PC-9 (cell line): ENCODE data around the gene DR1.

Experiments used
- CTCF ChIP-seq: fragments of 200-600 bp; sonication (generic); conservative IDR thresholded peaks from 2 replicates; pipeline ENCODE4 v1.6.1; 2017; ENCODE audit warnings: mixed run types, antibody characterized with exemption, mild to moderate bottlenecking, moderate library complexity
- EZH2 ChIP-seq: fragments of 200-600 bp; sonication (generic); IDR thresholded peaks from 2 replicates; pipeline ENCODE4 v1.8.0; 2017; ENCODE audit warnings: antibody characterized with exemption, low read depth

GRCh38 chr1:93357242-93357641 is 11.5 kb downstream of the DR1 start:
- TF ChIP-seq CTCF = no peak
- no peak for TF ChIP-seq EZH2
